Thoracic aorta (tissue), 2 donors: ENCODE results near the gene MLPH. TPM values are rescaled to one million over a fixed set of nuclear protein-coding genes. Genes with fewer than 3 reads are reported as not detected.

Experiments used
- ATAC-seq: fragments of 150-250 bp; one replicate; pipeline ENCODE4 v1.8.0; 2017; ENCODE audit warnings: low read depth; ENCODE audit not compliant: insufficient number of reproducible peaks, low FRiP score
- DNase-seq: peaks from one replicate; pipeline ENCODE4 v3.0.0-alpha.2; 2020; ENCODE audit warnings: low spot score
- H3K27ac ChIP-seq, 2 donors: fragments of 200-600 bp; sonication (generic); 1 replicate in 1 of 2; 2 replicates in 1 of 2; pipeline ENCODE4 v1.5.1; 2016; ENCODE audit warnings: mild to moderate bottlenecking in 2 of 2, moderate library complexity in 2 of 2
- H3K27me3 ChIP-seq: fragments of 200-600 bp; sonication (generic); replicated peaks from 2 replicates; pipeline ENCODE4 v1.6.0; 2016; ENCODE audit warnings: mild to moderate bottlenecking; ENCODE audit not compliant: insufficient read depth
- H3K36me3 ChIP-seq: fragments of 200-600 bp; sonication (generic); one replicate; pipeline ENCODE4 v1.5.1; 2016
- H3K4me1 ChIP-seq, 2 donors: fragments of 200-600 bp; sonication (generic); 1 replicate in 1 of 2; 2 replicates in 1 of 2; pipeline versions ENCODE4 v1.5.1 to v1.6.0; 2016; ENCODE audit warnings: low read depth in 2 of 2, mild to moderate bottlenecking in 1 of 2; ENCODE audit not compliant: control insufficient read depth in 1 of 2
- H3K4me3 ChIP-seq: fragments of 200-600 bp; sonication (generic); 2 replicates; pipeline ENCODE4 v1.5.1; 2016; ENCODE audit warnings: mild to moderate bottlenecking
- H3K9me3 ChIP-seq: fragments of 200-600 bp; sonication (generic); 2 replicates; pipeline ENCODE4 v1.5.1; 2016
- CTCF ChIP-seq: fragments of 200-600 bp; sonication (generic); IDR thresholded peaks from one replicate; pipeline ENCODE4 v1.5.1; 2019; ENCODE audit warnings: antibody characterized with exemption
- total RNA-seq, 2 donors: library from RNA; depleted of rRNA; stranded (reverse); fragments of >200 nt; gene quantifications; one replicate each; pipeline versions ENCODE4 v1.1.0 to v1.2.3, GENCODE V29; 2016

The MLPH gene
- total RNA-seq, 2 donors from 2014 or later: 2.0 to 7.4 TPM

GRCh38 chr2:237448626-237449025 lies 38.4 kb upstream of the MLPH start:
- Histone ChIP-seq H3K27me3 (no peaks in the 10 kb centered on the region), H3K36me3 (no peaks in the 10 kb centered on the region), H3K4me3 (no peak overlapping the region), H3K9me3 (no peaks in the 10 kb centered on the region), H3K4me1 (peaks cover 14 to 27% of the 10 kb centered on the region in 2 donors), H3K27ac (peak overlapping the region; percentile 91 to 94)
- DNase-seq (no peak), ATAC-seq (no peak)
- TF ChIP-seq CTCF: no peak

DNA sequence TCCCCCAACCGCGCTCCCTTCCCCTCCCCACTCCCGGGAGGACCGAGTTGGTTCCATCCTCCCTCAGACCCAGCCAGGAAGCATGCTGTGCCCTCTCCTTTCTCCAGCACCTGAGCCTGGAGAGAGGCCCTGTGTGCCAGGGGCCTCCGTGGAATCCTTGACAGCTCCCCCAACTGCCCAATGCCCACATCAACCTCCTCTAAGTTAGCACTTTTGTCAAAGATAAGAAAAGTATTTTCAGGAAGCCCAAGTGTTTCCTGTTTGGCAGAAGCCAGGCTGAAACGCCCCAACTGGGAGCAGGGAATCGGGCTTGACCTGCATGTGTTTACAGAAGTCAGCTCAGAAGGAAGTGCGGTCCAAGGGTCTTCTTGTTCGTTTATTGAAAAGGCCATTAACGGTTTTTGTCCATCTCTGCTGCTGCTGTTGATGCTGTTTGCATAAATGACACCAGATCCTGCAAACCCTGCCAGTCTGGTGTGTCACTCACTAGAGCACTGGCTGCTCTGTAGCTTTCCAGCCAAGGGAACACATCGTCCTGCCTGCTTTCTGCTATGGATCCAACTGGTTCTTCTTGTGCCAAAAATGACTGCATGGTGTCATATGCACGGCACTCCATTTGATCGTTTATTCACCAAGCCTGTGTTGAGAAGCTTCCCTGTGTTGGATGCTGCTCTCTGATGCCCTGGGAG lies 37.7 kb upstream of the MLPH start:
- Histone ChIP-seq H3K4me1 (peaks cover 14 to 27% of the 10 kb centered on the region in 2 donors), H3K4me3 (peak overlapping the region; percentile 44), H3K27ac (peak overlapping the region; percentile 91 to 94), H3K27me3 (no peaks in the 10 kb centered on the region), H3K9me3 (no peaks in the 10 kb centered on the region), H3K36me3 (no peaks in the 10 kb centered on the region)
- no peak for TF ChIP-seq CTCF
- peak; percentile 90 for ATAC-seq
- peak; percentile 70 for DNase-seq

DNA sequence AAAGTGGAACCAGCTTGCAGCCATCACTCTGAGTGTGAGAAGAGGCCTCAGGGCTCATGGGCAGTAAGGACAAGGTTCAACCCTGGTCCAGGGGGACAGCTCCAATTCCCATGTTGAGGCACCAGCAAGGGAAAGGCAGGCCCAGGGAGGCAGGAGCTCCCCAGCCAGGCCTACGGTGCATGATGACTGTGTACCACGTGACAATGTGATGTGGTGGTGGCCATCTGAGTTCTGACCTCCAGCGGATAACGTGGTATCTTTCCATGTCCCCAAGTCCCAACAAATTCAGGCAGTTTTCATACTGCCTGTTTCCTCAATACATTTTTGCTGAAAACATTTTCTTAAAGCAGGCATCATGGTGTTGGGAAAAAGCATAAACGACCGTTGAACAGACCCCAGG lies 36.9 kb upstream of the MLPH start:
- TF ChIP-seq CTCF: no peak
- H3K9me3 ChIP-seq: no peaks in the 10 kb centered on the region
- H3K36me3 ChIP-seq: no peaks in the 10 kb centered on the region
- H3K27me3 ChIP-seq: no peaks in the 10 kb centered on the region
- no peak overlapping the region for H3K4me3 ChIP-seq
- peaks cover 14 to 31% of the 10 kb centered on the region in 2 donors for H3K4me1 ChIP-seq
- ATAC-seq (no peak), DNase-seq (no peak)
- peak overlapping the region; percentile 91 to 94 for H3K27ac ChIP-seq

DNA sequence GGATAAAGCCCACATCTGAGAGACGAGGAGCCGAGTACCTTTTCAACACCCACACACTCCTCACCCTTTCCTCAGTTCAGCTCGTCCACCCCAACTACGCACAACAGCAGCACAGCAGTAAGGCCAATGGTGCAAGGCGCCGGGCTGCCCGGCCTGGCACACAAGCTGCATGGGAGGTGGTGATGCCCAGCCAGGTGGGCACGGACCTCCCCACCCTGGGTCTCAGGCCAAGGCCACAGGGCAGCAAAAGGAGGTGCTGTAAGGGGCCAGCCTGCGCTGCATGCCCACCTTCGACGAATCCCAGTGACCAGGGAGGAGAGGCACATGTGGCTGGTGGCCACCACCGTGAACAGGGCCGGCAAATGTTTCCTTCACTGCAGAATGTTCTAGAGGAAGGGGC lies 36.5 kb upstream of the MLPH start:
- Histone ChIP-seq H3K4me3 (no peak overlapping the region), H3K27me3 (no peaks in the 10 kb centered on the region), H3K27ac (no peak overlapping the region), H3K4me1 (peaks cover 16 to 36% of the 10 kb centered on the region in 2 donors), H3K9me3 (no peaks in the 10 kb centered on the region), H3K36me3 (no peaks in the 10 kb centered on the region)
- TF ChIP-seq CTCF: no peak
- DNase-seq (no peak), ATAC-seq (no peak)

- no peak overlapping the region for H3K4me3 ChIP-seq
- peaks cover 23 to 47% of the 10 kb centered on the region in 2 donors for H3K4me1 ChIP-seq
- ATAC-seq (no peak), DNase-seq (no peak)
- no peaks in the 10 kb centered on the region for H3K36me3 ChIP-seq
- no peak for TF ChIP-seq CTCF
- H3K9me3 ChIP-seq: no peaks in the 10 kb centered on the region
- no peak overlapping the region for H3K27ac ChIP-seq
- no peaks in the 10 kb centered on the region for H3K27me3 ChIP-seq
Observed at GRCh38 chr2:237451643-237452469, 35.2 kb upstream of the MLPH start.
